Uterus (tissue), 2 donors: ENCODE measurements around the gene PCDH9.

Experiments
- CTCF ChIP-seq, 4 experiments: fragments of 200-600 bp in 2 of 4; fragments of 450-650 bp in 2 of 4; sonication (generic) in 2 of 4; IDR thresholded peaks; one replicate each; pipeline ENCODE4 v1.5.1; 2016 to 2019; ENCODE audit warnings: antibody characterized with exemption in 4 of 4, mild to moderate bottlenecking in 2 of 4, moderate library complexity in 1 of 4
- POLR2A ChIP-seq, 2 donors: fragments of 450-650 bp; IDR thresholded peaks; one replicate each; pipeline ENCODE4 v1.6.1; 2016; ENCODE audit warnings: antibody characterized with exemption in 2 of 2, mild to moderate bottlenecking in 1 of 2, moderate library complexity in 1 of 2

GRCh38 chr13:67015976-67016600, 214.0 kb downstream of the PCDH9 start:
- TF ChIP-seq CTCF (IDR thresholded peaks at IDR 0.05) = no peak
- no peak for TF ChIP-seq POLR2A (IDR thresholded peaks at IDR 0.05)
